ENCODE measurements around the gene ANKRD24.
"Not testable (repeated sequence)": the region's sequence is repeated elsewhere in the genome, so short reads cannot be mapped to it uniquely, and the experiment has no call there.

ANKRD24 gene

GRCh38 chr19:4220188-4220587, 37.7 kb downstream of the ANKRD24 start:
- no peak for DNase-seq (ENCODE audit: low read depth, low spot score)
- no peak overlapping the region for H3K4me3 ChIP-seq (ENCODE audit: low read length)

DNA sequence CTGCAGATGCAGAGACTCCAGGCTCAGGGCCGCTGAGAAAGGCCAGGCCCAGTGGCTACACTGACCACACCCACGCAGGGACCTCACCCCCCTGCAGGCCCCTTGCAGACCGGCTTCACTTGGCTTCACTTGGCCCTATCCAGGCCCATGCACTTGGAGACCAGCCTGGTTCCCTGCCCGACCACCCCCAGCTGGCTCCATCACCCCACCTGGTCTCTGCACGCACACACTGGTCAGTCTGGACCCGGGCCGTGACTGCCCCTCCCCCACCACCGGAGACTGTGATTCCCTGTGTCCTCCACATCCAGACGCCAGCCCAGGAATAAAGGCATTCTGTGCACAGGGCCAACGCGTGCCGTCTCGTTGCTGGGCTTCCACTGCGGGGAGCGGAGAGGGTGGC, 42.0 kb downstream of the ANKRD24 start:
- DNase-seq (ENCODE audit: low read depth, low spot score) = no peak
- no peak overlapping the region for H3K4me3 ChIP-seq (ENCODE audit: low read length)

DNA sequence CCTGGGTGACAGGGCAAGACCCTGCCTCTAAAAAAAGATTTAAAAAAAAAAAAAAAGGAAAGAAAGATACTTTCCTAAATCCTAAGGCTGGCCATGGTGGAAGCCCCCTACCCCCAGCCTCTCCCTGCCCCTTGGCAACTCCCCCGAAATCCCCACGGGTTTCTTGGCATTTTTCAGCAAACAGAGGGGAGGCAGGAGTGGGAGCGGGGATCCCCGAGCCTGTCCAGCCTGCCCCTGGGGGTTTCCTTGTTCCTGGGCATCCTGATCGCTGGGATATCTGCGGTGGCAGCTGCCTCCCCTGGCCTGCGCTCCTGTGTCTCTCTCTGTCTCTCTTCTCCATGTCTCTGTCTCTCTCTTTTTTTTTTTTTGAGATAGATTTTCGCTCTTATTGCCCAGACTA, 43.4 kb downstream of the ANKRD24 start:
- H3K4me3 ChIP-seq (ENCODE audit: low read length) = no peak overlapping the region
- no peak for DNase-seq (ENCODE audit: low read depth, low spot score)

DNA sequence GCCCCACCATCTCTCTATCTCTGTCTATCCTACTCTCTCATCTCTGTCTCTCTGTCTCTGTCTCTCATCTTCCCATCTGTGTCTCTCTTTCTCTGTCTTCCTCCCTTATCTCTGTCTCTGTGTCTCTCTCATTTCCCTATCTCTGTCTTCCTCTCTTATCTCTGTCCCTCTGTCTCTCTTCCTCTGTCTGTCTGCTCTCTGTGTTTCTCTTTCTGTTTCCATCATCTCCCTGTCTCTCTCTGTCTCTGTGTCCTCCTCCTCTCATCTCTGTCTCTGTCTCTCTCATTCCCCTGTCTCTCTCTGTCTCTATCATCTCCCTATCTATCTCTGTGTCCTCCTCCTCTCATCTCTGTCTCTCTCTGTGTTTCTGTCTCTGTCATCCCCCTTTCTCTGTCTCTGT, 45.3 kb downstream of the ANKRD24 start:
- H3K4me3 ChIP-seq (ENCODE audit: low read length) = no peak overlapping the region
- no peak for DNase-seq (ENCODE audit: low read depth, low spot score)

GRCh38 chr19:4228765-4229178, 46.3 kb downstream of the ANKRD24 start:
- DNase-seq (ENCODE audit: low read depth, low spot score) = no peak
- H3K4me3 ChIP-seq (ENCODE audit: low read length) = no peak overlapping the region

GRCh38 chr19:4229179-4229931, 46.9 kb downstream of the ANKRD24 start, which contains the start of gene EBI3:
Gene EBI3, plus strand, starts transcription at chr19:4229523. Its CDS starts 28 bp downstream, at chr19:4229551.
- H3K4me3 ChIP-seq (ENCODE audit: low read length) = no peak within 1 kb of the TSS
- no peak for DNase-seq (ENCODE audit: low read depth, low spot score)

- DNase-seq (ENCODE audit: low read depth, low spot score); H3K4me3 ChIP-seq (ENCODE audit: low read length): not testable (repeated sequence)
These were observed 47.7 kb downstream of the ANKRD24 start for GRCh38 chr19:4230237-4230636.

- not testable (repeated sequence) for DNase-seq (ENCODE audit: low read depth, low spot score); H3K4me3 ChIP-seq (ENCODE audit: low read length)
These were observed 49.0 kb downstream of the ANKRD24 start for GRCh38 chr19:4231521-4231920.

- DNase-seq (ENCODE audit: low read depth, low spot score) = not testable (repeated sequence)
These were observed 49.6 kb downstream of the ANKRD24 start for GRCh38 chr19:4232139-4232538.

DNA sequence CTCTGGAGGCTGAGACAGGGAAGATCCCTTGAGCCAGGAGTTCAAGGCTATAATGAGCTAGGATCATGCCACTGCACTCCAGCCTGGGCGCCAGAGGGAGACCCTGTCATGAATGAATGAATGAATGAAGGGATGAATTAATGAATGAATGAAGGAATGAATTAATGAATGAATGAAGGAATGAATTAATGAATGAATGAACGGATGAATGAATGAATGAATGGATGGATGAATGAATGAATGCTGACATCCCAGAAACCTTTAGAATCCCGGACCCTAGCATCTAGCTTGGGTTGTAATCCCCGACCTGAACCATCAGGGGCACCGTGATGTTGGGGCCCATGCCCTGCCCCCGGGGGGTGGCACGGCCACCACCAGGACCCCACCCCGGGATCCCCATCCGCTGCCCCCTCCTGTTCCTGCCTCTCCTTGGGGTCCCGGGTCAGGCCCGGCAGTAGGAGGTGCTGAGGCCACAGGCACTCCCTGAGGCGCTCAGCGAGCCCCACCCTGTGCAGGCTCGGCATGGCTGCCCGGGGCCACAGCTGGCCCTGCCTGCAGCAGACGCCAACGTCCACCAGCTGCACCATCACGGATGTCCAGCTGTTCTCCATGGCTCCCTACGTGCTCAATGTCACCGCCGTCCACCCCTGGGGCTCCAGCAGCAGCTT, 50.3 kb downstream of the ANKRD24 start:
- DNase-seq (ENCODE audit: low read depth, low spot score) = no peak
- H3K4me3 ChIP-seq (ENCODE audit: low read length) = no peak overlapping the region

More at GRCh38 chr19:4232139-4232538, 49.6 kb downstream of the ANKRD24 start:
- not testable (repeated sequence) for H3K4me3 ChIP-seq (ENCODE audit: low read length)

DNA sequence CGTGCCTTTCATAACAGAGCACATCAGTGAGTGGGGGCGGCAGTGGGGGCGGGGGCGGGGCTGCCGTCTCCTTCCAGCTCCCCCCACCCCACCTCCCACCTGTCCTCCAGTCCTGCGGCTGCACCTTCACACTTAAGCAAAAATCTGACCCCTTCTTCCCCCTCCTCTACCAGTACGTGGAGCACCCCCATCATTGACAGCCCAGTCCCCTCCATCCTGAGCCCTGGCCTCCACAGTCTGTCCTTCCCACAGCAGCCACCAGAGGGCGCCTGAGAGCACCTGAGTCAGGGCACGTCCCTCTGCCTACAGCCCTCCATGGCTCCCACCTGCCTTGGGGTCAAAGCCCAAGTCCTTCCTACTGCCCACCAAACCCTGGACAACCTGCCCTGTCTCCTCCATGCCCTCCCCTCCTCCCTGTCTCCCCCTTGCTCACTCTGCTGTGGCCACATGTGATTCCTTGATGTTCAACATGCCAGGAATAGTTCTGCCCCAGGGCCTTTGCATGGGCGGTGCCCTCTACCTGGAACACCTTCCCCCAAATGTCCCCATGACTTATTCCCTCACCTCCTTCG, 50.9 kb downstream of the ANKRD24 start:
- peak; percentile 26 for DNase-seq (ENCODE audit: low read depth, low spot score)
- no peak overlapping the region for H3K4me3 ChIP-seq (ENCODE audit: low read length)

- no peak overlapping the region for H3K4me3 ChIP-seq (ENCODE audit: low read length)
- DNase-seq (ENCODE audit: low read depth, low spot score) = no peak
These were observed 51.8 kb downstream of the ANKRD24 start for GRCh38 chr19:4234142-4234861.

- no peak overlapping the region for H3K4me3 ChIP-seq (ENCODE audit: low read length)
- no peak for DNase-seq (ENCODE audit: low read depth, low spot score)
These were observed 52.3 kb downstream of the ANKRD24 start for GRCh38 chr19:4234862-4235201.

DNA sequence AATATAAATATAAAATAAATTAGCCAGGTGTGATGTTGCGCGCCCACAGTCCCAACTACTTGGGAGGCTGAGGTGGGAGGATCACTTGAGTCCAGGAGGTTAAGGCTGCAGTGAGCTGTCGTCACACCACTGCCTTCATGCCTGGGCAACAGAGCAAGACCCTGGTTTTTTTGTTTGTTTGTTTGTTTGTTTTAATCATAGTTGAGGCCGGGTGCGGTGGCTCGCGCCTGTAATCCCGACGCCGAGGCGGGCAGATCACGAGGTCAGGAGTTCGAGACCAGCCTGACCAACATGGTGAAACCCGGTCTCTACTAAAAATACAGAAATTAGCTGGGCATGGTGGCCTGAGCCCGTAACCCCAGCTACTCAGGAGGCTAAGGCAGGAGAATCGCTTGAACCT, 55.0 kb downstream of the ANKRD24 start:
- not testable (repeated sequence) for DNase-seq (ENCODE audit: low read depth, low spot score); H3K4me3 ChIP-seq (ENCODE audit: low read length)

- H3K4me3 ChIP-seq (ENCODE audit: low read length) = no peak overlapping the region
- DNase-seq (ENCODE audit: low read depth, low spot score) = no peak
These were observed 56.3 kb downstream of the ANKRD24 start for GRCh38 chr19:4238831-4239230.

DNA sequence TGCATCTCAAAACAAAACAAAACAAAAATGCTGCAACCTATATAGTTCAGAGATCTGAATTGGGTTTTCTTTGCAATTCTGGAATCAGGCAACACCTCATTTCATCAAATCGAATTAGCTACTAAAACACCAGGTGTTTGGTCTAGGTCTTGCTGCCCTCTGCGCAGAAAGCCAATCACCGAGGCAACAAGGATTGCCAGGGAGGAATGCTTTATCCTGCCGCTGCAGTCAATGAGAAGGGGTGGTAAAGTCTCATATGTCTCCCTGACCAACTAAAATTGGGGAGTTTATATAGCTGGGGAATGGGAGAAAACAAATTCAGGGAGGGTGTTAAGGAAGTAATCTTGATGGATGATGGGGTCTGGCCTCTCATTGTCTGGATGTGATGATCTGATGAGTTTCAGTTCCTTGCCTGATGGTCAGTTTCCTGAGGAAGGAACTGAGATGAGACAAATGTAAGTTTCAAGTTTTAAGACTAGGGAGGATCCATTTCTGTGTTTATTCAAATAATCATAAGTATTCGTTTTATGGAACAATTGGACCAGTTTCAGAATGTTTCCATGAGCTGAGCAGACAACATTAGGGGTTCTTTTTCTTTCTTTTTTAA, 59.4 kb downstream of the ANKRD24 start:
- H3K4me3 ChIP-seq (ENCODE audit: low read length) = no peak overlapping the region
- DNase-seq (ENCODE audit: low read depth, low spot score) = no peak

DNA sequence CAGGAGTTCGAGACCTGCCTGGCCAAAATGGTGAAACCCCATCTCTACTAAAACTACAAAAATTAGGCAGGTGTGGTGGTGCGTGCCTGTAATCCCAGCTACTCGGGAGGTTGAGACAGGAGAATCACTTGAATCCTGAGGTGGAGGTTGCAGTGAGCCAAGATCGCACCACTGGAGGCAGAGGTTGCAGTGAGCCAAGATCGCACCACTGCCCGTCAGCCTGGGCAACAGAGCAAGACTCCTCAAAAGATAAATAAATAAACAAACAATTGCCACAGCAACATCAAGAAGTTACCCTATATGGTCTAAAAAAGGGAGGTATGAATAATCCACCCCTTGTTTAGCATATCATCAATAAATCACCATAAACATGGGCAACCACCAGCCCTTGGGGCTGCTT, 63.4 kb downstream of the ANKRD24 start:
- H3K4me3 ChIP-seq (ENCODE audit: low read length) = not testable (repeated sequence)

GRCh38 chr19:4246767-4247593, 64.5 kb downstream of the ANKRD24 start, which contains the start of gene YJU2:
Gene YJU2, plus strand, starts transcription at chr19:4247080. Its CDS starts 67 bp downstream, at chr19:4247147.
- DNase-seq (ENCODE audit: low read depth, low spot score) = peak; percentile 99
- peak within 1 kb of the TSS; percentile 92 for H3K4me3 ChIP-seq (ENCODE audit: low read length)

More for the DNA sequence above, 63.4 kb downstream of the ANKRD24 start:
- not testable (repeated sequence) for DNase-seq (ENCODE audit: low read depth, low spot score)
